ENCODE results near the gene TTLL7. TPM values are rescaled to one million over a fixed set of nuclear protein-coding genes. Genes with fewer than 3 reads are reported as not detected.

The TTLL7 gene
- total RNA-seq, 2 donors from 2014 or later: 10.8 to 17.4 TPM

DNA sequence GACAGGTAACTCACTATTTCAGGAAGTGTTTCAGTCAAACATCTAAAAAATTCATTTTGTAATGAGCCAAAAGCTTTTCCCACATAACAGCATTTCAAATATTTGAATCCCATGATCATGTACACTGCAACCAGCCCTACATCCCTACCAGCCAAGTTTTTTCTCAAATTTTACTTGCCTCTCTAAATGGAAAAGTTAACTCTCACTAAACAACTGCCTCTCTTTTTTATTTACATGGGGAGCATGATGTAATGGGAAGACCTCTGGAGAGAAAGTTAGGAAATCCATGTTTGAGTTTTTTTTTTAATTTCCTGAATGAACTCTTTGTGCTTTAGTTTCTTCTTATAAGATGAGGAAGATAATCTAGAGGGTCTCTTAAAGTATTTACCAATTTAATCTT lies 70.5 kb downstream of the TTLL7 start:
- DNase-seq (ENCODE audit: low spot score): no peak
- no peak overlapping the region for H3K27ac ChIP-seq
- H3K4me1 ChIP-seq: no peaks in the 10 kb centered on the region
- no peak for TF ChIP-seq CTCF (IDR thresholded peaks at IDR 0.05)
- no peaks in the 10 kb centered on the region for H3K9me3 ChIP-seq
- no peaks in the 10 kb centered on the region for H3K27me3 ChIP-seq
- H3K4me3 ChIP-seq: no peak overlapping the region
- no peaks in the 10 kb centered on the region for H3K36me3 ChIP-seq

- Histone ChIP-seq H3K4me3 (no peak overlapping the region), H3K27ac (no peak overlapping the region), H3K9me3 (no peaks in the 10 kb centered on the region), H3K4me1 (no peaks in the 10 kb centered on the region), H3K36me3 (no peaks in the 10 kb centered on the region), H3K27me3 (no peaks in the 10 kb centered on the region)
- no peak for DNase-seq (ENCODE audit: low spot score)
- no peak for TF ChIP-seq CTCF (IDR thresholded peaks at IDR 0.05)
Observed at GRCh38 chr1:83927701-83928100, 71.2 kb downstream of the TTLL7 start.

DNA sequence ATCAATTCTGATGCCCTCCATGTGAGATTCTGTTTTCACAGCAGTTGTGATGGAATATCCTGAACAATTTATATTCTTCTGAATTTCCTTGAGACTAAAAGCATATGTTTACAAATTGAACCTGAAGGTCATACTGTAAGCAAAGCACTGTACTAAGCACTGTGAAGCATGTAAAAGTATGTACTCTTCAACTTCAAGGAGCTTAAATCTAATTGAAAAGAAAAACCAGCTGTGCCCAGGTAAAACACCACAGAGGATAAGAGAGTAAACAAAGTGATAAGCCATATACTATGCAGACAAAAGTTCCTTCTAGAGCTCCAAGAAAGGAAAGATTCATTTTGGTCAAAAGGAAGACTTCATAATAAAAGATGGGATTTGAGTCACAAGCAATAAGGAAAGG lies 71.9 kb downstream of the TTLL7 start:
- H3K36me3 ChIP-seq: no peaks in the 10 kb centered on the region
- H3K4me1 ChIP-seq: no peaks in the 10 kb centered on the region
- no peak overlapping the region for H3K4me3 ChIP-seq
- no peak overlapping the region for H3K27ac ChIP-seq
- H3K27me3 ChIP-seq: no peaks in the 10 kb centered on the region
- DNase-seq (ENCODE audit: low spot score): no peak
- H3K9me3 ChIP-seq: no peaks in the 10 kb centered on the region
- TF ChIP-seq CTCF (IDR thresholded peaks at IDR 0.05): no peak

DNA sequence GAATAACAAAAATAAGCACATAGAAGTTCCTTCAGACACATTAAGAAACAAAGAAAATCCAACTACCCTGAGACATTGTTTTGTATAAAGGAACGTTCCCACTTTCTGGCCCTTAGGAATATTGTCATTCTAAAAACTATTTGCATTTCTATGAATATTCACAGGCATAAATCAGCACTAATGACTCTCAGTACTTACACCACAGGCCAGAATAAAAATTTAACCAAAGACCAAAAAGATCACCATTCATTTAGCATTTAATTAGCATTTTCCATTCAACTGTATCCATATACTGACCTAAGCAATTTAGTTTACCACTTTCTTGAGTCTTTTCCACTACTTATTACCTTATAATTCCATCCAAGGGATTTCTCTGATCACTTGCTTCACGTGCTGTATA lies 75.4 kb downstream of the TTLL7 start:
- H3K4me3 ChIP-seq: no peak overlapping the region
- no peaks in the 10 kb centered on the region for H3K9me3 ChIP-seq
- no peak for DNase-seq (ENCODE audit: low spot score)
- no peaks in the 10 kb centered on the region for H3K4me1 ChIP-seq
- no peak overlapping the region for H3K27ac ChIP-seq
- H3K36me3 ChIP-seq: peaks cover 6% of the 10 kb centered on the region
- H3K27me3 ChIP-seq: no peaks in the 10 kb centered on the region
- no peak for TF ChIP-seq CTCF (IDR thresholded peaks at IDR 0.05)

GRCh38 chr1:83922431-83922830 lies 76.5 kb downstream of the TTLL7 start:
- Histone ChIP-seq H3K27me3 (no peaks in the 10 kb centered on the region), H3K27ac (no peak overlapping the region), H3K36me3 (peaks cover 8% of the 10 kb centered on the region), H3K4me1 (no peaks in the 10 kb centered on the region), H3K4me3 (no peak overlapping the region), H3K9me3 (no peaks in the 10 kb centered on the region)
- no peak for TF ChIP-seq CTCF (IDR thresholded peaks at IDR 0.05)
- DNase-seq (ENCODE audit: low spot score): no peak

- no peaks in the 10 kb centered on the region for H3K27me3 ChIP-seq
- TF ChIP-seq CTCF (IDR thresholded peaks at IDR 0.05): no peak
Observed at GRCh38 chr1:83920320-83920719, 78.6 kb downstream of the TTLL7 start.

More at GRCh38 chr1:83920320-83920719, 78.6 kb downstream of the TTLL7 start:
- peaks cover 17% of the 10 kb centered on the region for H3K36me3 ChIP-seq
- H3K4me3 ChIP-seq: no peak overlapping the region
- H3K9me3 ChIP-seq: no peaks in the 10 kb centered on the region
- H3K27ac ChIP-seq: no peak overlapping the region
- no peaks in the 10 kb centered on the region for H3K4me1 ChIP-seq
- DNase-seq (ENCODE audit: low spot score): no peak
